ENCODE data around the gene AGTRAP. TPM values are rescaled to one million over a fixed set of nuclear protein-coding genes. Genes with fewer than 3 reads are reported as not detected.

The AGTRAP gene
- total and polyA plus RNA-seq, 2 donors (not counting 3 experiments of a cell fraction or from before 2014, with no cell fraction given): 41.6 to 101 TPM

DNA sequence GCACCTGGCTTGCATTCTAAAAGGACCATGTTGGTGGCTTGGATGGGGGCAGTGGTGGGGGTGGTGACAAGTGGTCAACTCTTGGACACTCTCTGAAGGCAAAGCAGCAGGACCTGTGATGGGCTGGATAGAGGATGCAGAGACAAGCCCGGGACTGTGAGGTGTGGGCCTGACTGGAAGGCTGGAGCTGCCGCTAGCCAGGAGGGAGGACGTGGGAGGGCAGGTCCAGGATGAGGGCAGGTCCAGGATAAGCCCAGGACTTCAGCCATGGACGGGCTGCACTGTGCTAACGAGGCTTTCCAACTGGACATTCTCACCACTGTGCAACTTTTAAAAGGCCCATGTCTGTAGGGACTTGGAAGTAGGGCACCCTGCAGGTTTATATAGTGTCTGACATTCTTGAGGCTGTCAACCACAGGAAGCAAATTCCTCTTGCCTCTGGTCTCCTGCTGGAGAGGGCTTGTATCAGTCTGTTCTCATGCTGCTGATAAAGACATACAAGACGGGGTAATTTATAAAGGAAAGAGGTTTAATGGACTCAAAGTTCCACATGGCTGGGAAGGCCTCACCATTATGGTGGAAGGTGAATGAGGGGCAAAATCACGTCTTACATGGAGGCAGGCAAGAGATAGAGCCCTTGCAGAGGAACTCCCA, 17.7 kb downstream of the AGTRAP start:
- H3K4me2 ChIP-seq (ENCODE audit: insufficient read depth, low read length): no peak overlapping the region
- H4K20me1 ChIP-seq (replicated peaks; ENCODE audit: control insufficient read depth, extremely low read depth, insufficient read depth, low read length): no peaks in the 10 kb centered on the region
- no peak overlapping the region for H3K9ac ChIP-seq (replicated peaks; ENCODE audit: extremely low read depth, insufficient read depth, low read length)
- POLR2A ChIA-PET: no interaction called here
- intact Hi-C loops (cut with micrococcal nuclease): no loop called here
- CTCF ChIA-PET: no interaction called here
- H3K9me1 ChIP-seq (replicated peaks; ENCODE audit: control insufficient read depth, extremely low read depth, insufficient read depth, low read length): no peaks in the 10 kb centered on the region
- no peak overlapping the region for H3K27ac ChIP-seq (ENCODE audit: insufficient read depth, low read depth, low read length)
- H3K27me3 ChIP-seq (ENCODE audit: control insufficient read depth in 2 of 2, insufficient read depth in 2 of 2, low read length in 2 of 2): no peaks in the 10 kb centered on the region
- H3K9me3 ChIP-seq (replicated peaks; ENCODE audit: control insufficient read depth, insufficient read depth, low read length): no peaks in the 10 kb centered on the region
- H3K79me2 ChIP-seq (ENCODE audit: control insufficient read depth, insufficient read depth, low read length): no peaks in the 10 kb centered on the region
- dilution Hi-C loops (cut with MboI; ENCODE audit: extremely low pct_ligation_motif_present, low sequenced_read_pairs): no loop called here
- H3K4me1 ChIP-seq (ENCODE audit: control insufficient read depth, extremely low read depth, insufficient read depth, low read length): no peaks in the 10 kb centered on the region
- BruUV-seq (replicated peaks): no TSS peak
- DNase-seq (ENCODE audit: low read depth, low spot score) (no peak), FAIRE-seq (no peak)
- H3K36me3 ChIP-seq (ENCODE audit: control insufficient read depth in 2 of 2, extremely low read depth in 1 of 2, insufficient read depth in 2 of 2, low read length in 2 of 2): peaks cover 0 to 2% of the 10 kb centered on the region in 2 experiments
- no peak for TF ChIP-seq JUN (IDR thresholded peaks at IDR 0.05; ENCODE audit: borderline replicate concordance, insufficient read depth, insufficient read length, low read depth)
- no peak for TF ChIP-seq EZH2 (IDR thresholded peaks at IDR 0.05; ENCODE audit: borderline replicate concordance, low read depth, low read length, severe bottlenecking)
- TF ChIP-seq MYC (IDR thresholded peaks at IDR 0.05; ENCODE audit: low read depth, low read length): no peak
- no peak for TF ChIP-seq GATA2 (IDR thresholded peaks at IDR 0.05; ENCODE audit: insufficient read depth, insufficient read length, low read depth, low read length)
- TF ChIP-seq POLR2A (IDR thresholded peaks at IDR 0.05; ENCODE audit: low read depth, low read length): no peak
- no peak for TF ChIP-seq POLR2AphosphoS5 (IDR thresholded peaks at IDR 0.05; ENCODE audit: insufficient read depth, low read depth, low read length)
- no peak for TF ChIP-seq CTCF (IDR thresholded peaks at IDR 0.05; ENCODE audit: extremely low read depth in 1 of 2, insufficient read depth in 1 of 2, low read depth in 1 of 2, low read length in 2 of 2)
- no peak for TF ChIP-seq MAX (IDR thresholded peaks at IDR 0.05; ENCODE audit: insufficient read depth, insufficient read length)
- no peak for TF ChIP-seq FOS (IDR thresholded peaks at IDR 0.05; ENCODE audit: borderline replicate concordance, insufficient read depth, low read length)
- H3K4me3 ChIP-seq (replicated peaks in 1 of 3; ENCODE audit: insufficient read depth in 1 of 3, low read depth in 1 of 3, low read length in 3 of 3): no peak overlapping the region
- no peak overlapping the region for H2AFZ ChIP-seq (ENCODE audit: low read depth, low read length)
